ENCODE results near the gene GAPDHS. TPM values are rescaled to one million over a fixed set of nuclear protein-coding genes. Genes with fewer than 3 reads are reported as not detected.

GAPDHS gene
- total RNA-seq, 1 donor from 2014 or later = not detected

GRCh38 chr19:35495107-35496064 is 37.9 kb upstream of the GAPDHS start:
- Histone ChIP-seq H3K27ac (peak overlapping the region; percentile 31), H3K27me3 (no peaks in the 10 kb centered on the region), H3K4me1 (peaks cover 5% of the 10 kb centered on the region), H3K36me3 (no peaks in the 10 kb centered on the region), H3K9me3 (no peaks in the 10 kb centered on the region), H3K4me3 (no peak overlapping the region)
- DNase-seq (ENCODE audit: extremely low spot score in 2 of 2) = no peak
- no peak for TF ChIP-seq POLR2A (IDR thresholded peaks at IDR 0.05)
- peak; percentile 67 to 92 (median 78) for TF ChIP-seq CTCF (IDR thresholded peaks at IDR 0.05)
- TF ChIP-seq POLR2AphosphoS5 (IDR thresholded peaks at IDR 0.05; ENCODE audit: insufficient read depth in 1 of 2, low read depth in 1 of 2) = peak; percentile 26 to 31
- intact Hi-C loops (cut with DNase I) = loop anchor here (10.0 kb wide), 1 partner anchor 141 kb away; the partner anchor contains the start of gene FFAR3

- TF ChIP-seq CTCF (IDR thresholded peaks at IDR 0.05) (no peak), POLR2AphosphoS5 (IDR thresholded peaks at IDR 0.05; ENCODE audit: insufficient read depth in 1 of 2, low read depth in 1 of 2) (no peak), POLR2A (IDR thresholded peaks at IDR 0.05) (no peak)
- H3K27ac ChIP-seq = no peak overlapping the region
- H3K9me3 ChIP-seq = no peaks in the 10 kb centered on the region
- no peak for DNase-seq (ENCODE audit: extremely low spot score in 2 of 2)
- H3K4me3 ChIP-seq = no peak overlapping the region
- no peaks in the 10 kb centered on the region for H3K27me3 ChIP-seq
- intact Hi-C loops (cut with DNase I) = loop anchor here (10.0 kb wide), 1 partner anchor 143 kb away; the partner anchor contains the start of gene FFAR3
- no peaks in the 10 kb centered on the region for H3K36me3 ChIP-seq
- peaks cover 14% of the 10 kb centered on the region for H3K4me1 ChIP-seq
Observed at GRCh38 chr19:35497406-35497805, 35.9 kb upstream of the GAPDHS start.

- Histone ChIP-seq H3K27me3 (no peaks in the 10 kb centered on the region), H3K4me1 (peaks cover 8% of the 10 kb centered on the region), H3K9me3 (no peaks in the 10 kb centered on the region), H3K27ac (no peak overlapping the region), H3K36me3 (no peaks in the 10 kb centered on the region), H3K4me3 (no peak overlapping the region)
- intact Hi-C loops (cut with DNase I) = loop anchor here (10.0 kb wide), 1 partner anchor 143 kb away; the partner anchor contains the start of gene FFAR3
- DNase-seq (ENCODE audit: extremely low spot score in 2 of 2) = no peak
- no peak for TF ChIP-seq POLR2A (IDR thresholded peaks at IDR 0.05)
- no peak for TF ChIP-seq CTCF (IDR thresholded peaks at IDR 0.05)
- no peak for TF ChIP-seq POLR2AphosphoS5 (IDR thresholded peaks at IDR 0.05; ENCODE audit: insufficient read depth in 1 of 2, low read depth in 1 of 2)
Observed at GRCh38 chr19:35498220-35498619, 35.0 kb upstream of the GAPDHS start.

- TF ChIP-seq POLR2A (IDR thresholded peaks at IDR 0.05) = no peak
- TF ChIP-seq POLR2AphosphoS5 (IDR thresholded peaks at IDR 0.05; ENCODE audit: insufficient read depth in 1 of 2, low read depth in 1 of 2) = no peak
- TF ChIP-seq CTCF (IDR thresholded peaks at IDR 0.05) = no peak
- intact Hi-C loops (cut with DNase I) = loop anchor here (10.0 kb wide), 1 partner anchor 144 kb away; the partner anchor contains the start of gene FFAR3
- H3K4me3 ChIP-seq = no peak overlapping the region
- peaks cover 8% of the 10 kb centered on the region for H3K4me1 ChIP-seq
- H3K27me3 ChIP-seq = no peaks in the 10 kb centered on the region
- no peaks in the 10 kb centered on the region for H3K36me3 ChIP-seq
- no peaks in the 10 kb centered on the region for H3K9me3 ChIP-seq
- no peak for DNase-seq (ENCODE audit: extremely low spot score in 2 of 2)
- H3K27ac ChIP-seq = no peak overlapping the region
Observed at GRCh38 chr19:35498984-35499527, 34.2 kb upstream of the GAPDHS start.

Data from vagina (tissue), 2 donors.